Glomerular visceral epithelial cell (primary cell): Measurements from ENCODE around the gene TBX1.
A peak's percentile ranks its signal among the peaks of the same experiment; 100 is the strongest.
"Not testable (repeated sequence)": the region's sequence is repeated elsewhere in the genome, so short reads cannot be mapped to it uniquely, and the experiment has no call there.

ENCODE experiments used
- DNase-seq: peaks from one replicate; pipeline ENCODE4 v3.0.0-alpha.2; 2016; ENCODE audit errors: extremely low spot score

Gene TBX1

GRCh38 chr22:19784384-19785175, 24.0 kb downstream of the TBX1 start:
- no peak for DNase-seq

GRCh38 chr22:19785461-19786263, 25.1 kb downstream of the TBX1 start:
- DNase-seq: no peak

GRCh38 chr22:19786264-19786585, 25.6 kb downstream of the TBX1 start:
- no peak for DNase-seq

GRCh38 chr22:19786959-19787848, 26.6 kb downstream of the TBX1 start:
- no peak for DNase-seq

GRCh38 chr22:19787849-19788141, 27.2 kb downstream of the TBX1 start:
- no peak for DNase-seq

- no peak for DNase-seq
These were observed 28.2 kb downstream of the TBX1 start for GRCh38 chr22:19788661-19789225.

GRCh38 chr22:19789406-19789805, 28.8 kb downstream of the TBX1 start:
- no peak for DNase-seq

- DNase-seq: no peak
These were observed 29.2 kb downstream of the TBX1 start for GRCh38 chr22:19789828-19790227.

GRCh38 chr22:19791243-19791642, 30.7 kb downstream of the TBX1 start:
- no peak for DNase-seq

GRCh38 chr22:19791894-19792293, 31.3 kb downstream of the TBX1 start:
- DNase-seq: no peak

GRCh38 chr22:19792383-19792896, 31.9 kb downstream of the TBX1 start:
- not testable (repeated sequence) for DNase-seq

GRCh38 chr22:19793161-19793560, 32.6 kb downstream of the TBX1 start:
- no peak for DNase-seq

- DNase-seq: no peak
These were observed 33.2 kb downstream of the TBX1 start for GRCh38 chr22:19793661-19794310.

- no peak for DNase-seq
These were observed 35.0 kb downstream of the TBX1 start for GRCh38 chr22:19795617-19796008.

GRCh38 chr22:19796160-19796559, 35.6 kb downstream of the TBX1 start:
- DNase-seq: no peak

GRCh38 chr22:19797086-19798002, 36.8 kb downstream of the TBX1 start:
- no peak for DNase-seq

- DNase-seq: no peak
These were observed 37.6 kb downstream of the TBX1 start for GRCh38 chr22:19798003-19798665.

GRCh38 chr22:19798891-19799293, 38.3 kb downstream of the TBX1 start:
- no peak for DNase-seq

GRCh38 chr22:19799322-19800190, 39.0 kb downstream of the TBX1 start:
- DNase-seq: peak; percentile 7
